ENCODE data around the gene ATG4D. TPM values are rescaled to one million over a fixed set of nuclear protein-coding genes. Genes with fewer than 3 reads are reported as not detected.

The ATG4D gene
- total and polyA plus RNA-seq, 4 donors = 4.7 to 44.4 (median 11.1) TPM

GRCh38 chr19:10593148-10593547 is 49.4 kb downstream of the ATG4D start:
- DNase-seq (ENCODE audit: low spot score) = no peak
- no peaks in the 10 kb centered on the region for H3K27me3 ChIP-seq (ENCODE audit: control insufficient read depth in 4 of 4, insufficient read depth in 4 of 4, low read length in 3 of 4)
- no peak overlapping the region for H3K4me3 ChIP-seq (ENCODE audit: low read depth in 1 of 3, low read length in 3 of 3)
- no peaks in the 10 kb centered on the region for H3K9me3 ChIP-seq (ENCODE audit: control insufficient read depth in 4 of 4, low read length in 3 of 4)
- WGBS = 93% methylated on average over 7 of the region's 7 CpGs
- no peak for TF ChIP-seq CTCF (IDR thresholded peaks at IDR 0.05; ENCODE audit: low read depth, low read length, missing input control)
- no peak for TF ChIP-seq FOXA1 (IDR thresholded peaks at IDR 0.05)
- no peak overlapping the region for H3K9ac ChIP-seq (ENCODE audit: low read depth in 1 of 2, low read length in 2 of 2)
- no peaks in the 10 kb centered on the region for H3K36me3 ChIP-seq (ENCODE audit: control insufficient read depth in 4 of 4, insufficient read depth in 3 of 4, low read depth in 1 of 4, low read length in 3 of 4)
- H3K27ac ChIP-seq (ENCODE audit: low read depth in 1 of 2, low read length in 2 of 2) = no peak overlapping the region
- H3K4me1 ChIP-seq (ENCODE audit: control insufficient read depth in 4 of 4, insufficient read depth in 4 of 4, low read length in 3 of 4) = no peaks in the 10 kb centered on the region

GRCh38 chr19:10593820-10594637 is 50.3 kb downstream of the ATG4D start:
- Histone ChIP-seq H3K9me3 (ENCODE audit: control insufficient read depth in 4 of 4, low read length in 3 of 4) (no peaks in the 10 kb centered on the region), H3K27me3 (ENCODE audit: control insufficient read depth in 4 of 4, insufficient read depth in 4 of 4, low read length in 3 of 4) (no peaks in the 10 kb centered on the region), H3K4me1 (ENCODE audit: control insufficient read depth in 4 of 4, insufficient read depth in 4 of 4, low read length in 3 of 4) (no peaks in the 10 kb centered on the region), H3K27ac (ENCODE audit: low read depth in 1 of 2, low read length in 2 of 2) (peak overlapping the region; percentile 31 to 50), H3K4me3 (ENCODE audit: low read depth in 1 of 3, low read length in 3 of 3) (no peak overlapping the region), H3K36me3 (ENCODE audit: control insufficient read depth in 4 of 4, insufficient read depth in 3 of 4, low read depth in 1 of 4, low read length in 3 of 4) (no peaks in the 10 kb centered on the region), H3K9ac (ENCODE audit: low read depth in 1 of 2, low read length in 2 of 2) (no peak overlapping the region)
- no peak for TF ChIP-seq HNF4G (IDR thresholded peaks at IDR 0.05)
- TF ChIP-seq TAF1 (conservative IDR thresholded peaks at IDR 0.05) = no peak
- TF ChIP-seq ZBTB33 (IDR thresholded peaks at IDR 0.05) = no peak
- no peak for TF ChIP-seq EGR1 (IDR thresholded peaks at IDR 0.05; ENCODE audit: low read depth in 2 of 2)
- TF ChIP-seq FOXA1 (IDR thresholded peaks at IDR 0.05) = no peak
- TF ChIP-seq YY1 (IDR thresholded peaks at IDR 0.05) = no peak
- TF ChIP-seq NR2F2 (IDR thresholded peaks at IDR 0.05) = no peak
- no peak for TF ChIP-seq CTCF (IDR thresholded peaks at IDR 0.05; ENCODE audit: low read depth, low read length, missing input control)
- no peak for TF ChIP-seq SP1 (IDR thresholded peaks at IDR 0.05)
- TF ChIP-seq RAD21 (IDR thresholded peaks at IDR 0.05) = no peak
- TF ChIP-seq ATF3 (IDR thresholded peaks at IDR 0.05) = no peak
- no peak for TF ChIP-seq JUND (IDR thresholded peaks at IDR 0.05)
- no peak for TF ChIP-seq HNF4A (conservative IDR thresholded peaks at IDR 0.05)
- TF ChIP-seq FOXA2 (IDR thresholded peaks at IDR 0.05) = no peak
- TF ChIP-seq REST (IDR thresholded peaks at IDR 0.05) = no peak
- no peak for TF ChIP-seq GABPA (IDR thresholded peaks at IDR 0.05 in 1 of 2, conservative IDR thresholded peaks at IDR 0.05 in 1 of 2)
- TF ChIP-seq, protein P1, sequence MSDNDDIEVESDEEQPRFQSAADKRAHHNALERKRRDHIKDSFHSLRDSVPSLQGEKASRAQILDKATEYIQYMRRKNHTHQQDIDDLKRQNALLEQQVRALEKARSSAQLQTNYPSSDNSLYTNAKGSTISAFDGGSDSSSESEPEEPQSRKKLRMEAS (IDR thresholded peaks at IDR 0.05) = no peak
- no peak for TF ChIP-seq RXRA (IDR thresholded peaks at IDR 0.05)
- DNase-seq (ENCODE audit: low spot score) = no peak
- WGBS = 80% methylated on average over 9 of the region's 9 CpGs
